Duodenal mucosa (tissue), 2 donors: ENCODE data around the gene UMAD1.

Experiments
- H3K27ac ChIP-seq: one replicate; pipeline ENCODE4 v1.7.0; 2013; ENCODE audit warnings: low read depth, low read length
- H3K27me3 ChIP-seq, 2 donors: one replicate each; pipeline ENCODE4 v1.7.0; 2013; ENCODE audit warnings: low read length in 2 of 2, control low read depth in 1 of 2; ENCODE audit not compliant: insufficient read depth in 2 of 2, control insufficient read depth in 1 of 2
- H3K36me3 ChIP-seq, 2 donors: one replicate each; pipeline ENCODE4 v1.7.0; 2013; ENCODE audit warnings: low read length in 2 of 2, control low read depth in 1 of 2; ENCODE audit not compliant: insufficient read depth in 2 of 2, control insufficient read depth in 1 of 2
- H3K4me1 ChIP-seq, 2 donors: one replicate each; pipeline ENCODE4 v1.7.0; 2013; ENCODE audit warnings: low read length in 2 of 2, control low read depth in 1 of 2; ENCODE audit not compliant: insufficient read depth in 2 of 2, control insufficient read depth in 1 of 2
- H3K4me3 ChIP-seq, 2 donors: one replicate each; pipeline ENCODE4 v1.7.0; 2013; ENCODE audit warnings: low read length in 2 of 2, low read depth in 1 of 2
- H3K9ac ChIP-seq, 2 donors: one replicate each; pipeline ENCODE4 v1.7.0; 2013; ENCODE audit warnings: low read length in 2 of 2, low read depth in 1 of 2
- H3K9me3 ChIP-seq, 2 donors: one replicate each; pipeline ENCODE4 v1.7.0; 2013; ENCODE audit warnings: low read length in 2 of 2, control low read depth in 1 of 2; ENCODE audit not compliant: control insufficient read depth in 1 of 2

Gene UMAD1

GRCh38 chr7:7921830-7922229, 281.3 kb downstream of the UMAD1 start:
- H3K36me3 ChIP-seq, result no peaks in the 10 kb centered on the region
- H3K27me3 ChIP-seq, result no peaks in the 10 kb centered on the region
- H3K4me1 ChIP-seq, result peaks cover 8 to 14% of the 10 kb centered on the region in 2 donors
- H3K9me3 ChIP-seq, result no peaks in the 10 kb centered on the region
- H3K9ac ChIP-seq, result no peak overlapping the region
- H3K4me3 ChIP-seq, result no peak overlapping the region
- H3K27ac ChIP-seq, result no peak overlapping the region

- Histone ChIP-seq H3K9ac (no peak overlapping the region), H3K27me3 (no peaks in the 10 kb centered on the region), H3K9me3 (no peaks in the 10 kb centered on the region), H3K27ac (no peak overlapping the region), H3K36me3 (no peaks in the 10 kb centered on the region), H3K4me1 (peaks cover 8 to 14% of the 10 kb centered on the region in 2 donors), H3K4me3 (no peak overlapping the region)
These were observed 282.3 kb downstream of the UMAD1 start for GRCh38 chr7:7922684-7923385.

GRCh38 chr7:7923818-7924217, 283.3 kb downstream of the UMAD1 start:
- Histone ChIP-seq H3K27me3 (no peaks in the 10 kb centered on the region), H3K4me1 (peaks cover 8 to 14% of the 10 kb centered on the region in 2 donors), H3K4me3 (no peak overlapping the region), H3K27ac (no peak overlapping the region), H3K36me3 (no peaks in the 10 kb centered on the region), H3K9ac (no peak overlapping the region), H3K9me3 (no peaks in the 10 kb centered on the region)

DNA sequence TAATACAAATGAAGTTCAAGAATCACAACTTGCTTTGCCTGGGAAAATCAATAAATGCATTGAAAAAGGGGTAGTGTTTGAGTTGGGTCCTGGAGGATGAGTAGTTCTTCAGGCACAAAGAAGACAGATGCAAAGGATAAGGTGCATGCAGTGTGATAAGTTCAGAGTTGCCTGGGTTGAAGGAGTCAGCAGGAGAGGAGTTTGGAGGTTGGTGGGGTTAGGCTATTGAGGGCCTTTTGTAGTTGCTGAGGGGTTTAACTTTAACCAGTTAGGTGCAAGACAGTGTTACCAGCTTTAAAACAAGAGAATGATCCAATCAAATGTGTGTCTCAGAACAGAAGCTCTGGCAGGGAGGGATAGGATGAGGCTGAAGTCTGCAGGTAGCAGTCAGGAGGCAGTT, 283.8 kb downstream of the UMAD1 start:
- Histone ChIP-seq H3K4me3 (no peak overlapping the region), H3K36me3 (no peaks in the 10 kb centered on the region), H3K9me3 (no peaks in the 10 kb centered on the region), H3K9ac (no peak overlapping the region), H3K4me1 (peaks cover 8 to 14% of the 10 kb centered on the region in 2 donors), H3K27ac (no peak overlapping the region), H3K27me3 (no peaks in the 10 kb centered on the region)
